ENCODE measurements around the gene FAM186B. TPM values are rescaled to one million over a fixed set of nuclear protein-coding genes. Genes with fewer than 3 reads are reported as not detected.

Gene FAM186B
- polyA plus RNA-seq, 3 donors: not detected

GRCh38 chr12:49633703-49634345, 28.4 kb upstream of the FAM186B start:
- H3K9me3 ChIP-seq (replicated peaks in 1 of 2; ENCODE audit: control insufficient read depth in 1 of 2, insufficient read depth in 1 of 2, low read length in 2 of 2): no peaks in the 10 kb centered on the region
- no peaks in the 10 kb centered on the region for H4K20me1 ChIP-seq (ENCODE audit: insufficient read depth, low read length)
- no peaks in the 10 kb centered on the region for H3K36me3 ChIP-seq (replicated peaks in 1 of 2; ENCODE audit: control insufficient read depth in 1 of 2, insufficient read depth in 2 of 2, low read length in 2 of 2)
- H3K27ac Mint-ChIP-seq: peak overlapping the region in 1 of 7 donors; percentile 31
- TF ChIP-seq CTCF (IDR thresholded peaks at IDR 0.05): no peak
- H3K9me3 Mint-ChIP-seq: no peaks in the 10 kb centered on the region
- no peak overlapping the region for H3K4me2 ChIP-seq (replicated peaks; ENCODE audit: extremely low read depth, low read length, poor library complexity, severe bottlenecking)
- H3K27me3 Mint-ChIP-seq (ENCODE audit: low read depth in 3 of 3): peaks cover 0 to 4% (median 3%) of the 10 kb centered on the region in 3 donors
- H3K4me3 Mint-ChIP-seq: no peak overlapping the region
- no peak overlapping the region for H2AFZ ChIP-seq (ENCODE audit: insufficient read depth, low read depth, low read length, poor library complexity, severe bottlenecking)
- DNase-seq: no peak
- WGBS (ENCODE audit: insufficient coverage): 83% methylated on average over 1 of the region's 2 CpGs
- no peak overlapping the region for H3K9ac ChIP-seq (ENCODE audit: insufficient read depth, low read length, poor library complexity, severe bottlenecking)
- no peaks in the 10 kb centered on the region for H3K79me2 ChIP-seq (ENCODE audit: insufficient read depth, low read length)
- H3K4me3 ChIP-seq (replicated peaks in 1 of 3; ENCODE audit: low read depth in 2 of 3, low read length in 3 of 3): no peak overlapping the region
- no peaks in the 10 kb centered on the region for H3K36me3 Mint-ChIP-seq
- no peaks in the 10 kb centered on the region for H3K27me3 ChIP-seq (ENCODE audit: control insufficient read depth in 2 of 2, insufficient read depth in 2 of 2, low read length in 2 of 2)
- H3K4me1 ChIP-seq (ENCODE audit: control insufficient read depth in 1 of 2, insufficient read depth in 2 of 2, low read length in 2 of 2): no peaks in the 10 kb centered on the region
- intact Hi-C loops (cut with micrococcal nuclease): loop anchor here in 1 of 2 donors (2.0 to 10.0 kb wide), 2 partner anchors 23 to 201 kb away; no protein-coding TSS in a partner anchor
- peaks cover 10% of the 10 kb centered on the region for H3K4me1 Mint-ChIP-seq
- no peak overlapping the region for H3K27ac ChIP-seq (ENCODE audit: low read depth in 1 of 2, low read length in 2 of 2)

- Mint-ChIP-seq H3K4me1 (peaks cover 10% of the 10 kb centered on the region), H3K9me3 (no peaks in the 10 kb centered on the region), H3K36me3 (no peaks in the 10 kb centered on the region), H3K27ac (peak overlapping the region in 1 of 7 donors; percentile 31), H3K4me3 (no peak overlapping the region), H3K27me3 (ENCODE audit: low read depth in 3 of 3) (peaks cover 0 to 4% (median 3%) of the 10 kb centered on the region in 3 donors)
- no peak for TF ChIP-seq CTCF (IDR thresholded peaks at IDR 0.05)
- H3K79me2 ChIP-seq (ENCODE audit: insufficient read depth, low read length): no peaks in the 10 kb centered on the region
- no peak for DNase-seq
- no peaks in the 10 kb centered on the region for H3K9me3 ChIP-seq (replicated peaks in 1 of 2; ENCODE audit: control insufficient read depth in 1 of 2, insufficient read depth in 1 of 2, low read length in 2 of 2)
- no peaks in the 10 kb centered on the region for H3K27me3 ChIP-seq (ENCODE audit: control insufficient read depth in 2 of 2, insufficient read depth in 2 of 2, low read length in 2 of 2)
- H2AFZ ChIP-seq (ENCODE audit: insufficient read depth, low read depth, low read length, poor library complexity, severe bottlenecking): no peak overlapping the region
- H3K9ac ChIP-seq (ENCODE audit: insufficient read depth, low read length, poor library complexity, severe bottlenecking): no peak overlapping the region
- H3K36me3 ChIP-seq (replicated peaks in 1 of 2; ENCODE audit: control insufficient read depth in 1 of 2, insufficient read depth in 2 of 2, low read length in 2 of 2): no peaks in the 10 kb centered on the region
- no peak overlapping the region for H3K4me2 ChIP-seq (replicated peaks; ENCODE audit: extremely low read depth, low read length, poor library complexity, severe bottlenecking)
- WGBS (ENCODE audit: insufficient coverage): 100% methylated on average over 6 of the region's 8 CpGs
- intact Hi-C loops (cut with micrococcal nuclease): loop anchor here in 1 of 2 donors (10.0 kb wide), 1 partner anchor 202 kb away; no protein-coding TSS in a partner anchor
- no peaks in the 10 kb centered on the region for H4K20me1 ChIP-seq (ENCODE audit: insufficient read depth, low read length)
- no peak overlapping the region for H3K4me3 ChIP-seq (replicated peaks in 1 of 3; ENCODE audit: low read depth in 2 of 3, low read length in 3 of 3)
- no peaks in the 10 kb centered on the region for H3K4me1 ChIP-seq (ENCODE audit: control insufficient read depth in 1 of 2, insufficient read depth in 2 of 2, low read length in 2 of 2)
- H3K27ac ChIP-seq (ENCODE audit: low read depth in 1 of 2, low read length in 2 of 2): no peak overlapping the region
These were observed 27.7 kb upstream of the FAM186B start for GRCh38 chr12:49632986-49633702.

Data from CD14-positive monocyte (primary cell).